Motor neuron (in vitro differentiated cells): ENCODE measurements around the gene LRRC14B. TPM values are rescaled to one million over a fixed set of nuclear protein-coding genes. Genes with fewer than 3 reads are reported as not detected.

ENCODE experiments used
- ATAC-seq, 8 experiments: fragments of 200-7000 bp; cut with Tn5 transposase; replicated peaks in 6 of 8; 2 replicates each; pipeline ENCODE4 v1.8.0; 2021; ENCODE audit warnings: mild to moderate bottlenecking in 8 of 8, moderate library complexity in 8 of 8
- H3K27ac ChIP-seq, 2 donors: fragments of 250-450 bp; sonication (Bioruptor Pico); 2 replicates each; pipeline ENCODE4 v1.9.0; 2021; ENCODE audit warnings: antibody characterized with exemption in 2 of 2, mild to moderate bottlenecking in 2 of 2, moderate library complexity in 1 of 2
- H3K4me1 ChIP-seq, 2 donors: fragments of 250-450 bp; sonication (Bioruptor Pico); replicated peaks in 1 of 2; 2 replicates each; pipeline ENCODE4 v1.6.1; 2021; ENCODE audit warnings: antibody characterized with exemption in 2 of 2, mild to moderate bottlenecking in 2 of 2, moderate library complexity in 1 of 2
- H3K4me3 ChIP-seq, 5 donors: fragments of 250-450 bp; sonication (Bioruptor Pico); 2 replicates each; pipeline ENCODE4 v1.9.0; 2021; ENCODE audit warnings: antibody characterized with exemption in 5 of 5, mild to moderate bottlenecking in 5 of 5, moderate library complexity in 4 of 5
- WGBS, 10 experiments: fragments of 450-650 bp; shearing (Covaris generic); methylation state at CpG; one replicate each; pipeline ENCODE4 v1.0.0; 2022; 5-methylcytosine and 5-hydroxymethylcytosine counted together
- in situ Hi-C, 9 experiments: fragments of 400-800 bp; cut with MboI; loops; one replicate each; pipeline ENCODE4 v1.15.0; 2021; ENCODE audit warnings: low sequenced_read_pairs in 9 of 9, low pct_unique_long_range_greater_than_20kb in 2 of 9; ENCODE audit not compliant: unreplicated experiment in 9 of 9
- total RNA-seq, 8 experiments: library from RNA; unstranded; fragments of 300-600 nt; gene quantifications; 2 replicates each; pipeline versions ENCODE4 v1.2.3 to v1.2.4, GENCODE V29; 2022

LRRC14B gene
- total RNA-seq = 1 to 10 TPM in 1 of 8 experiments, under 1 TPM in 4, not detected in 3; 0.18 to 4.5 (median 0.25) TPM

DNA sequence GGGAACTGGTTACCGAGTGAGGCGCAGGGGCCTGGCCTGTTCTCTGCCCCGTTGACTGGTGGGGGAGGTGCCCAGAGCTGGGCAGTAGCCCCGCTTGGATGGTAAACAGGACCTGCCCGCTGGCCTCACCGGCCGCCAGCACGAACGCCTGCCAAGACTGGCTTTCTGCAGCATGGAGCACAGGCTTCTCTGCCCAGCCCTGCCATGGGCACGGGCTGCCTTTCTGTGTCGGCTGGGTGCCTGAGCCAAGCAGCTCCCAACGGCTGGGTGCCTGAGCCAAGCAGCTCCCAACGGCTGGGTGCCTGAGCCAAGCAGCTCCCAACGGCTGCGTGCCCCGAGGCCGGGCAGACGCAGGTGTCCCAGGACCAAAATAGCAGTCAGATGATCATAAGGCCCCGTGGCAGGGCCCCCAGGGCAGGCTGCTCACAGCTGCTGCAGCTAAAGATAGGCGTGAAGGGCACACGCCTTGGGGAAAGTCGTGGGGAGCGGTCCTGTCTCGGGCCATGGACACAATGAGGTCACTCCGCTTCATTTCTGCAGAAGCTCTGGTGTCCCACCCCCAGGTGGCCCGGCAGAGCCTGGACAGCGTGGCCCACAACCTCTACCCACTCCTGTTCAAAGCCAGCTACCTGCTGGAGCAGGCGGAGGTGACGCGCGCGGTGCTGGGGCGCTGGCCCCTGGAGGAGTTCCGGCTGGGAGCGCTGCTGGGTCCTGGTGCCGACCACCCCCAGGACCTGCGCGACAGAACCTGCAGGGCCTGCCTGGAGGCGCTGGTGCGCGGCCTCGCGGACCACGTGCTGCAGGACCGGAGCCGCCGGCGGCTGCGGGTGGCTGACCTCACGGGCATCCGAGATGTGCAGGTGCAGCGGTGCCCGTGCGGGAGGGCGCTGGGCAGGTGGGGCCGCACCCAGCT lies at the start of gene LRRC14B:
Gene LRRC14B (plus strand): TSS at position 460 of the 913 bp plus-strand sequence. CDS start 44 bp downstream, at position 504.
- Histone ChIP-seq H3K4me1 (peaks cover 16 to 36% of the 10 kb centered on the region in 2 donors), H3K4me3 (no peak within 1 kb of the TSS), H3K27ac (no peak within 1 kb of the TSS)
- in situ Hi-C loops = no loop called here
- WGBS, 10 experiments = 0 to 82% (median 60%) methylated on average over 1 to 16 of the region's 56 CpGs; no CpG with 5 or more reads in 5 of the 10 experiments
- ATAC-seq = peak in 7 of 8 experiments; percentile 5 to 77 (median 61)

- in situ Hi-C loops = no loop called here
- no peak for ATAC-seq
- Histone ChIP-seq H3K4me3 (no peak overlapping the region), H3K27ac (no peak overlapping the region), H3K4me1 (no peaks in the 10 kb centered on the region)
- 59 to 96% (median 86%) methylated on average over 3 to 11 of the region's 12 CpGs; no CpG with 5 or more reads in 1 of the 10 experiments for WGBS, 10 experiments
Observed at GRCh38 chr5:141761-142160, 49.5 kb upstream of the LRRC14B start.

DNA sequence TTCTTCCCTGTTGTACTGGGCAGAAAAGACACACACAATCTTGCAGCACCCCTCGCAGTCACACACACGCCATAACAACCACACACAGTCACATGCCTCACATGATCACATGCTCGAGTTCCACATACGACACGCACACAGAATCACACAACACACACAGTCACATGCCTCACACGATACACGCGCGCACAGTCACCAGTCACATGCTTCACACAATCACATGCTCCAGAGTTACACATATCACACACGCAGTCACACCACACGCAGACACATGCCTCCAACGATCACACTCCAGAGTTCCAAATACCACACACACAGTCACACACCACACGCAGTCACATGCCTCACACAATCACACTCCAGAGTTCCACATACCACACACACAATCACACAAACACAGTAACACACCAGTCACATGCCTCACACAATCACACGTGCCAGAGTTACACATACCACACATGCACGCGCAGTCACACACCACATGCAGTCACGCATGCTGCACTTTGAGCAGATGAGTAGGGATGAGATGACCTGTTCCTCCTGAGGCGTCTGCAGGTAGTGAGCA lies 49.0 kb upstream of the LRRC14B start:
- WGBS, 10 experiments = 73 to 100% (median 90%) methylated on average over 2 to 11 of the region's 18 CpGs; no CpG with 5 or more reads in 1 of the 10 experiments
- no peak overlapping the region for H3K4me3 ChIP-seq
- ATAC-seq = peak in 2 of 8 experiments; percentile 22 to 32
- no peak overlapping the region for H3K27ac ChIP-seq
- in situ Hi-C loops = no loop called here
- no peaks in the 10 kb centered on the region for H3K4me1 ChIP-seq

GRCh38 chr5:143041-143440 lies 48.3 kb upstream of the LRRC14B start:
- in situ Hi-C loops = no loop called here
- ATAC-seq = no peak
- Histone ChIP-seq H3K4me1 (no peaks in the 10 kb centered on the region), H3K4me3 (no peak overlapping the region), H3K27ac (no peak overlapping the region)
- 60 to 100% (median 66%) methylated on average over 1 to 8 of the region's 17 CpGs; no CpG with 5 or more reads in 5 of the 10 experiments for WGBS, 10 experiments

DNA sequence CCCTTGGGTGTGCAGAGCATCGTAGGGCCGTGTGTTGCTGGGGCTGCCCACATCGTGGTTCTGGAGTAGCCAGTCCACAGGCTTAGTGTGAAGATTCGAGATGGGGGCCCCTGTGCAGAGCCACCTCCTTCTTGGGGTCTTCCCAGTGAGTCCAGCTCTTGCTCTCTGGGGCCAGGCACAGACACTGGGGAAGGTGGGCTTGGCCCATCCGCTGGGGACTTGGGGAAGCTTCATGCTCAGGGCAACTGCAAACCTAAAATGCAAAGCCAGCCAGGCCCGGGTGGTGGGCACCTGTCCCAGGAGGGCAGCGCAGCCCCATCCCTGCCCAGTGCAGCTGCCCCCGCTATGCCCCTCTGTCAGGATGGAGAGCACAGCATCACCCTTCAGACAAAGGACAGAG lies 46.4 kb upstream of the LRRC14B start:
- 0 to 100% (median 68%) methylated on average over 1 to 5 of the region's 8 CpGs; no CpG with 5 or more reads in 6 of the 10 experiments for WGBS, 10 experiments

GRCh38 chr5:145585-146323 lies 45.5 kb upstream of the LRRC14B start:
- ATAC-seq = no peak
- in situ Hi-C loops = no loop called here
- 100% methylated on average over 1 to 2 of the region's 7 CpGs; no CpG with 5 or more reads in 8 of the 10 experiments for WGBS, 10 experiments

More for the DNA sequence above, 46.4 kb upstream of the LRRC14B start:
- in situ Hi-C loops = no loop called here
- ATAC-seq = no peak
- no peaks in the 10 kb centered on the region for H3K4me1 ChIP-seq
- H3K27ac ChIP-seq = no peak overlapping the region
- H3K4me3 ChIP-seq = no peak overlapping the region

DNA sequence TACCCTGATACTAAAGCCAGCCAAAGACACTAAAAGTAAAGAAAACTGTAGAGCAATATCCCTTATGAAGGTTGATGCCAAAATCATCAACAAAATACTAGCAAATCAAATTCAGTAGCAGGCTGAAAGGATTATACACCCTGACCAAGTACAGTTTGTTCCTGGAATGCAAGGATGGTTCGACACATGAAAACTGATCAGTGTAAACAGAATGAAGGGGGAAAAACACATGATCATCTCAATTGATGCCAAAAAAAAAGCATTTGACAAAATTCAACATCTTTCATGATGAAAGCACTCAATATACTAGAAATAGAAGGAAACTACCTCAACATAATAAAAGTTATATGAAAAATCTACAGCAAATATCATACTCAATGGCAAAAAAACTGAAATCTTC lies 43.5 kb upstream of the LRRC14B start:
- no peak overlapping the region for H3K4me3 ChIP-seq
- no peak overlapping the region for H3K27ac ChIP-seq
- no peaks in the 10 kb centered on the region for H3K4me1 ChIP-seq
- WGBS, 10 experiments = 0 to 100% (median 83%) methylated on average over 1 of the region's 1 CpG; no CpG with 5 or more reads in 1 of the 10 experiments
- no peak for ATAC-seq
- in situ Hi-C loops = no loop called here

More at GRCh38 chr5:145585-146323, 45.5 kb upstream of the LRRC14B start:
- H3K27ac ChIP-seq = no peak overlapping the region
- no peaks in the 10 kb centered on the region for H3K4me1 ChIP-seq
- H3K4me3 ChIP-seq = no peak overlapping the region

DNA sequence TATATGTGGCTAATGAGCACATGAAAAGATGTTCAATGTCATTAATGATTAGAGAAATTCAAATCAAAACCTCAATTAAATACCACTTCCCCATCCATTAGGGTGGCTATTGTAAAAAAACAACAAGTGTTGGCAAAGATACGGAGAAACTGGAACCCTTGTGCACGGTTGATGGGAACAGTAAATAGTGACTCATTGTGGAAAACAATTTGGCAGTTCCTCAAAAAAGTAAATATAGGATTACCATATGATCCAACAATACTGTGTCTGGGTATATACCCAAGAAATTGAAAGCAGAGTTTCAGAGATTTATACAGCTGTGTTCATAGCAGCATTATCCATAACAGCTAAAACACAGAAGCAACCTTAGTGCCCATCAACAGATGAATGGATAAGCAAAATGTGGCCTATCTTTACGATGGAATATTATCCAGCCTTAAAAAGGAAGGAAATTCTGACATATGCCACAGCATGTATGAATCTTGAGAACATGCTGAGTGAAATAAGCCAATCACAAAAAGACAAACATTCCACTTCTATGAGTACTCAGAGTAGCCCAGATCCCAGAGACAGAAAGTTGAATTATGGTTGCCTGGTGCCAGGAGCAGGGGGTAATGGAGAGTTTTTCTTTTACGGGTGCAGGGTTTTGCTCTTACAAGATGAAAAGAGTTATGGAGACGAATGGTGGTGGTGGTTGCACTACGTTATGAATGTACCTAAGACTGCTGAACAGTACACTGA lies 41.4 kb upstream of the LRRC14B start:
- 39 to 100% (median 85%) methylated on average over 1 to 6 of the region's 6 CpGs for WGBS, 10 experiments
- Histone ChIP-seq H3K4me3 (no peak overlapping the region), H3K27ac (no peak overlapping the region), H3K4me1 (no peaks in the 10 kb centered on the region)
- no peak for ATAC-seq
- in situ Hi-C loops = no loop called here

DNA sequence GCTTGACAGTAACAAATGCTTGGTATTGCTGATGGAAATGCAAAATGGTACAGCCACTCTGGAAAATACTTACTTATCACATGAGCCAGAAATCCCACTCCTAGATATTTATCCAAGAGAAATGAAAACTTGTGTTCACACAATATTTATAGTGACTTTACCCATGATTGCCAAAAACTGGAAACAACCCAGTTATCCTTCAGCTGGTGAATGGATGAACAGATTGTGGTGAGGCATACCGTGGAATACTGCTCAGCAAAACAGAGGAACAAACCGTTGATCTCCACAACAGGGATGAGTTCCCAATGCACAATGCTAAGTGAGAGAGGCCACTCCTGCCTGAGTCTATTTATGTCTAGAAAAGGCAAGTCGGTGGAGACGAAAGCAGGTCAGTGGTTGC lies 40.5 kb upstream of the LRRC14B start:
- Histone ChIP-seq H3K4me1 (no peaks in the 10 kb centered on the region), H3K27ac (no peak overlapping the region), H3K4me3 (no peak overlapping the region)
- in situ Hi-C loops = no loop called here
- ATAC-seq = peak in 2 of 8 experiments; percentile 35 to 53
- 17 to 100% (median 91%) methylated on average over 1 to 4 of the region's 4 CpGs; no CpG with 5 or more reads in 4 of the 10 experiments for WGBS, 10 experiments

GRCh38 chr5:152077-152476 lies 39.2 kb upstream of the LRRC14B start:
- in situ Hi-C loops = no loop called here
- no peaks in the 10 kb centered on the region for H3K4me1 ChIP-seq
- no peak overlapping the region for H3K4me3 ChIP-seq
- ATAC-seq = no peak
- WGBS, 10 experiments = 50 to 100% (median 95%) methylated on average over 2 to 6 of the region's 6 CpGs
- no peak overlapping the region for H3K27ac ChIP-seq

DNA sequence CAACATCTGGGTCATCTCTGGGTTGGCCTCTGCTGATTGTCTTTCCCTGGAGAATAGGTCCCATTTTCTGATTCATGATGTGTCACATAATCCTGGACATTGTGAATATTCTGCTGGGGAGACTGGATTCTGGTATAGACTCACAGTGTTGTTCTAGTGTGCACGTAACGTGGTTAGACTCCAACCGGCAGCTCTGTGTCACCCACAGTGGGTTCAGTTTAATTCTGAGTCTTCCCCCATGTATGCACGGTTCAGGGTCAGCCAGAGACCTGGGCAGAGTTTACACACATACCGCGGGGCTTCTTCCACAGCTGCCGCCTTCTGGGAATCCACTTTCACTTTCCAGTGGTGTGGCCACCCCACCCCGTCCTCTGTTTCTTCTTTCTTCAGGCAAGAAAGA lies 38.0 kb upstream of the LRRC14B start:
- in situ Hi-C loops = no loop called here
- Histone ChIP-seq H3K4me1 (no peaks in the 10 kb centered on the region), H3K27ac (no peak overlapping the region), H3K4me3 (no peak overlapping the region)
- 10 to 100% (median 89%) methylated on average over 2 to 7 of the region's 8 CpGs; no CpG with 5 or more reads in 2 of the 10 experiments for WGBS, 10 experiments
- ATAC-seq = no peak

- Histone ChIP-seq H3K27ac (no peak overlapping the region), H3K4me3 (no peak overlapping the region), H3K4me1 (no peaks in the 10 kb centered on the region)
- WGBS, 10 experiments = 17 to 85% (median 70%) methylated on average over 1 to 10 of the region's 10 CpGs
- ATAC-seq = no peak
- in situ Hi-C loops = no loop called here
Observed at GRCh38 chr5:154236-154635, 37.1 kb upstream of the LRRC14B start.
